OCI-LY7 (cell line): ENCODE measurements around the gene CABLES1. TPM values are rescaled to one million over a fixed set of nuclear protein-coding genes. Genes with fewer than 3 reads are reported as not detected.

Experiments used
- BruUV-seq: library from RNA; stranded (reverse); fragments of 400-500 nt; replicated peaks from 2 replicates; lab custom pipeline; 2021; lab: Mats Ljungman, UMichigan
- CTCF ChIA-PET: fragments of 300-600 bp; sonication (Branson Sonifier 250); formaldehyde crosslinking; loops from one replicate; lab custom pipeline; 2022; ENCODE audit warnings: antibody characterized with exemption; ENCODE audit not compliant: unreplicated experiment; lab: Charles Lee
- POLR2A ChIA-PET: fragments of 300-600 bp; sonication (Branson Sonifier 250); formaldehyde crosslinking; loops from one replicate; lab custom pipeline; 2022; ENCODE audit warnings: antibody characterized with exemption; lab: Charles Lee
- DNase-seq: peaks from one replicate; pipeline ENCODE4 v3.0.0-alpha.2; 2015; ENCODE audit warnings: low spot score
- H2AFZ ChIP-seq: fragments of 200-600 bp; sonication (generic), shearing (Covaris generic); 2 replicates; pipeline ENCODE4 v1.6.1; 2014; ENCODE audit warnings: mild to moderate bottlenecking, antibody characterized with exemption, low read length, moderate library complexity
- H3K27ac ChIP-seq: fragments of 200-600 bp; sonication (generic); 2 replicates; pipeline ENCODE4 v1.5.1; 2014; ENCODE audit warnings: mixed run types, low read depth, mild to moderate bottlenecking, moderate library complexity, low read length, inconsistent platforms; ENCODE audit not compliant: poor library complexity, severe bottlenecking
- H3K36me3 ChIP-seq: fragments of 200-600 bp; sonication (generic); 2 replicates; pipeline ENCODE4 v1.6.1; 2014; ENCODE audit warnings: mild to moderate bottlenecking, antibody characterized with exemption, low read length, moderate library complexity, mixed read lengths; ENCODE audit not compliant: insufficient read depth
- H3K4me1 ChIP-seq: fragments of 200-600 bp; sonication (generic); 2 replicates; pipeline ENCODE4 v1.5.1; 2014; ENCODE audit warnings: mild to moderate bottlenecking, low read length; ENCODE audit not compliant: insufficient read depth, poor library complexity, severe bottlenecking
- H3K4me2 ChIP-seq: fragments of 200-600 bp; sonication (generic); 2 replicates; pipeline ENCODE4 v1.6.1; 2014; ENCODE audit warnings: mild to moderate bottlenecking, low read length
- H3K4me3 ChIP-seq: fragments of 200-600 bp; sonication (generic); 2 replicates; pipeline ENCODE4 v1.5.1; 2014; ENCODE audit warnings: mild to moderate bottlenecking, low read depth, low read length; ENCODE audit not compliant: poor library complexity, severe bottlenecking
- H3K79me2 ChIP-seq: fragments of 200-600 bp; sonication (generic); 2 replicates; pipeline ENCODE4 v1.6.1; 2016; ENCODE audit warnings: low read depth, mild to moderate bottlenecking, low read length, moderate library complexity, mixed read lengths; ENCODE audit not compliant: insufficient read depth
- H3K9me2 ChIP-seq: fragments of 200-600 bp; sonication (generic); 2 replicates; pipeline ENCODE4 v1.6.1; 2016; ENCODE audit warnings: mild to moderate bottlenecking, low read length, mixed read lengths; ENCODE audit not compliant: insufficient read depth
- H3K9me3 ChIP-seq: fragments of 200-600 bp; sonication (generic); 2 replicates; pipeline ENCODE4 v1.6.1; 2014; ENCODE audit warnings: mild to moderate bottlenecking, mixed run types, low read length, mixed read lengths
- H4K20me1 ChIP-seq: fragments of 200-600 bp; sonication (generic); 2 replicates; pipeline ENCODE4 v1.6.1; 2014; ENCODE audit warnings: mild to moderate bottlenecking, antibody characterized with exemption, low read length, moderate library complexity, mixed read lengths; ENCODE audit not compliant: insufficient read depth
- CTCF ChIP-seq: fragments of 200-600 bp; sonication (generic); conservative IDR thresholded peaks from 2 replicates; pipeline ENCODE4 v1.5.1; 2014; ENCODE audit warnings: mild to moderate bottlenecking, antibody characterized with exemption, low read length, moderate library complexity, mixed read lengths
- EZH2phosphoT487 ChIP-seq: fragments of 200-600 bp; sonication (generic); IDR thresholded peaks from 2 replicates; pipeline ENCODE4 v1.6.1; 2018; ENCODE audit warnings: low read depth, borderline replicate concordance, mild to moderate bottlenecking, mixed run types, antibody characterized with exemption, low read length, moderate library complexity, mixed read lengths
- intact Hi-C: fragments of 100-400 bp; cut with micrococcal nuclease; formaldehyde crosslinking; loops from one replicate; pipeline ENCODE4 v1.10.0; 2022; ENCODE audit not compliant: unreplicated experiment
- total RNA-seq, 2 experiments: library from RNA; depleted of rRNA in 1 of 2; stranded (reverse); fragments of >200 nt in 1 of 2; shearing (Covaris generic) in 1 of 2; gene quantifications; 2 replicates each; pipeline ENCODE4 v1.2.3, GENCODE V29; 2014 to 2022

Gene CABLES1
- total RNA-seq, 2 experiments from 2014 or later = 20.6 to 28.7 TPM

- Histone ChIP-seq H3K4me3 (no peak overlapping the region), H3K9me2 (no peaks in the 10 kb centered on the region), H3K4me1 (peaks cover 80% of the 10 kb centered on the region), H3K27ac (peak overlapping the region; percentile 100), H2AFZ (no peak overlapping the region), H3K36me3 (peaks cover 36% of the 10 kb centered on the region), H3K9me3 (no peaks in the 10 kb centered on the region), H3K4me2 (peak overlapping the region; percentile 57), H3K79me2 (no peaks in the 10 kb centered on the region), H4K20me1 (no peaks in the 10 kb centered on the region)
- BruUV-seq = no TSS peak
- POLR2A ChIA-PET = interaction anchor here (0.8 to 1.3 kb wide), 2 partner anchors 8 to 98 kb away, joined by 3 read pairs; no protein-coding TSS in a partner anchor
- CTCF ChIA-PET = no interaction called here
- TF ChIP-seq EZH2phosphoT487 (no peak), CTCF (no peak)
- intact Hi-C loops = no loop called here
- no peak for DNase-seq
These were observed 97.0 kb downstream of the CABLES1 start for GRCh38 chr18:23232331-23232730.

GRCh38 chr18:23234619-23235018, 99.3 kb downstream of the CABLES1 start:
- Histone ChIP-seq H3K36me3 (peaks cover 46% of the 10 kb centered on the region), H4K20me1 (no peaks in the 10 kb centered on the region), H3K79me2 (no peaks in the 10 kb centered on the region; the same call in 1 of the 2 replicates), H3K27ac (no peak overlapping the region), H3K9me2 (no peaks in the 10 kb centered on the region), H2AFZ (no peak overlapping the region), H3K4me3 (no peak overlapping the region), H3K9me3 (no peaks in the 10 kb centered on the region), H3K4me2 (no peak overlapping the region), H3K4me1 (peaks cover 81% of the 10 kb centered on the region)
- no peak for DNase-seq
- intact Hi-C loops = no loop called here
- ChIA-PET CTCF (no interaction called here), POLR2A (interaction anchor here (9.3 kb wide), 1 partner anchor 8 kb away, joined by 163 read pairs; no protein-coding TSS in a partner anchor)
- TF ChIP-seq EZH2phosphoT487 (no peak), CTCF (no peak)
- BruUV-seq = no TSS peak

GRCh38 chr18:23235336-23235735, 100.1 kb downstream of the CABLES1 start:
- Histone ChIP-seq H3K9me2 (no peaks in the 10 kb centered on the region), H3K4me2 (no peak overlapping the region), H2AFZ (no peak overlapping the region), H3K9me3 (no peaks in the 10 kb centered on the region), H4K20me1 (no peaks in the 10 kb centered on the region), H3K36me3 (peaks cover 46% of the 10 kb centered on the region), H3K27ac (no peak overlapping the region), H3K79me2 (no peaks in the 10 kb centered on the region; the same call in 1 of the 2 replicates), H3K4me3 (no peak overlapping the region), H3K4me1 (peaks cover 81% of the 10 kb centered on the region)
- BruUV-seq = no TSS peak
- POLR2A ChIA-PET = interaction anchor here (9.3 kb wide), 1 partner anchor 8 kb away, joined by 163 read pairs; no protein-coding TSS in a partner anchor
- CTCF ChIA-PET = no interaction called here
- intact Hi-C loops = no loop called here
- TF ChIP-seq CTCF (no peak), EZH2phosphoT487 (no peak)
- no peak for DNase-seq
